ENCODE results near the gene KPNA6.
"Not testable (repeated sequence)": the region's sequence is repeated elsewhere in the genome, so short reads cannot be mapped to it uniquely, and the experiment has no call there.

Gene KPNA6

GRCh38 chr1:32143302-32143695, 35.4 kb downstream of the KPNA6 start:
- H3K36me3 Mint-ChIP-seq (ENCODE audit: low read depth); H3K27me3 Mint-ChIP-seq (ENCODE audit: low read depth); H3K4me3 Mint-ChIP-seq; H3K27ac Mint-ChIP-seq; H3K9me3 Mint-ChIP-seq: not testable (repeated sequence)
- H3K4me1 Mint-ChIP-seq (ENCODE audit: low read depth) = peaks cover 21% of the 10 kb centered on the region

GRCh38 chr1:32144033-32144432, 36.2 kb downstream of the KPNA6 start:
- Mint-ChIP-seq H3K27me3 (ENCODE audit: low read depth) (no peaks in the 10 kb centered on the region), H3K9me3 (peaks cover 3% of the 10 kb centered on the region), H3K36me3 (ENCODE audit: low read depth) (peaks cover 9% of the 10 kb centered on the region), H3K4me1 (ENCODE audit: low read depth) (peaks cover 15% of the 10 kb centered on the region), H3K27ac (no peak overlapping the region), H3K4me3 (no peak overlapping the region)

GRCh38 chr1:32147799-32148198, 39.9 kb downstream of the KPNA6 start:
- H3K27ac Mint-ChIP-seq; H3K9me3 Mint-ChIP-seq; H3K27me3 Mint-ChIP-seq (ENCODE audit: low read depth); H3K4me3 Mint-ChIP-seq: not testable (repeated sequence)
- Mint-ChIP-seq H3K4me1 (ENCODE audit: low read depth) (peaks cover 12% of the 10 kb centered on the region), H3K36me3 (ENCODE audit: low read depth) (peaks cover 16% of the 10 kb centered on the region)

GRCh38 chr1:32150847-32151246, 43.0 kb downstream of the KPNA6 start:
- no peak overlapping the region for H3K27ac Mint-ChIP-seq
- no peaks in the 10 kb centered on the region for H3K27me3 Mint-ChIP-seq (ENCODE audit: low read depth)
- peaks cover 17% of the 10 kb centered on the region for H3K36me3 Mint-ChIP-seq (ENCODE audit: low read depth)
- peaks cover 5% of the 10 kb centered on the region for H3K4me1 Mint-ChIP-seq (ENCODE audit: low read depth)
- H3K9me3 Mint-ChIP-seq = peaks cover 6% of the 10 kb centered on the region
- no peak overlapping the region for H3K4me3 Mint-ChIP-seq

GRCh38 chr1:32151319-32151787, 43.5 kb downstream of the KPNA6 start:
- Mint-ChIP-seq H3K4me3 (no peak overlapping the region), H3K36me3 (ENCODE audit: low read depth) (peaks cover 21% of the 10 kb centered on the region), H3K4me1 (ENCODE audit: low read depth) (peaks cover 5% of the 10 kb centered on the region), H3K9me3 (peaks cover 6% of the 10 kb centered on the region), H3K27me3 (ENCODE audit: low read depth) (no peaks in the 10 kb centered on the region), H3K27ac (no peak overlapping the region)

GRCh38 chr1:32159189-32159588, 51.3 kb downstream of the KPNA6 start:
- H3K27ac Mint-ChIP-seq = no peak overlapping the region
- no peak overlapping the region for H3K4me3 Mint-ChIP-seq
- H3K9me3 Mint-ChIP-seq = no peaks in the 10 kb centered on the region
- H3K27me3 Mint-ChIP-seq (ENCODE audit: low read depth) = no peaks in the 10 kb centered on the region
- H3K36me3 Mint-ChIP-seq (ENCODE audit: low read depth) = peaks cover 42% of the 10 kb centered on the region
- H3K4me1 Mint-ChIP-seq (ENCODE audit: low read depth) = peaks cover 6% of the 10 kb centered on the region

GRCh38 chr1:32163405-32163804, 55.5 kb downstream of the KPNA6 start:
- Mint-ChIP-seq H3K4me3 (no peak overlapping the region), H3K4me1 (ENCODE audit: low read depth) (peaks cover 5% of the 10 kb centered on the region), H3K36me3 (ENCODE audit: low read depth) (peaks cover 30% of the 10 kb centered on the region), H3K27ac (no peak overlapping the region), H3K27me3 (ENCODE audit: low read depth) (no peaks in the 10 kb centered on the region), H3K9me3 (no peaks in the 10 kb centered on the region)

GRCh38 chr1:32165633-32166032, 57.8 kb downstream of the KPNA6 start:
- H3K36me3 Mint-ChIP-seq (ENCODE audit: low read depth) = peaks cover 32% of the 10 kb centered on the region
- not testable (repeated sequence) for H3K27me3 Mint-ChIP-seq (ENCODE audit: low read depth); H3K27ac Mint-ChIP-seq; H3K4me1 Mint-ChIP-seq (ENCODE audit: low read depth); H3K4me3 Mint-ChIP-seq; H3K9me3 Mint-ChIP-seq

- no peak overlapping the region for H3K4me3 Mint-ChIP-seq
- peaks cover 40% of the 10 kb centered on the region for H3K36me3 Mint-ChIP-seq (ENCODE audit: low read depth)
- H3K27me3 Mint-ChIP-seq (ENCODE audit: low read depth) = no peaks in the 10 kb centered on the region
- peaks cover 11% of the 10 kb centered on the region for H3K4me1 Mint-ChIP-seq (ENCODE audit: low read depth)
- no peaks in the 10 kb centered on the region for H3K9me3 Mint-ChIP-seq
- no peak overlapping the region for H3K27ac Mint-ChIP-seq
Observed at GRCh38 chr1:32170991-32171390, 63.1 kb downstream of the KPNA6 start.

- peaks cover 37% of the 10 kb centered on the region for H3K36me3 Mint-ChIP-seq (ENCODE audit: low read depth)
- H3K27ac Mint-ChIP-seq = peak overlapping the region; percentile 14
- peaks cover 12% of the 10 kb centered on the region for H3K4me1 Mint-ChIP-seq (ENCODE audit: low read depth)
Observed at GRCh38 chr1:32172621-32173245, 64.9 kb downstream of the KPNA6 start.

GRCh38 chr1:32178380-32179192, 70.7 kb downstream of the KPNA6 start:
- peaks cover 30% of the 10 kb centered on the region for H3K36me3 Mint-ChIP-seq (ENCODE audit: low read depth)
- H3K27me3 Mint-ChIP-seq (ENCODE audit: low read depth) = no peaks in the 10 kb centered on the region

More at GRCh38 chr1:32172621-32173245, 64.9 kb downstream of the KPNA6 start:
- H3K4me3 Mint-ChIP-seq = no peak overlapping the region
- no peaks in the 10 kb centered on the region for H3K27me3 Mint-ChIP-seq (ENCODE audit: low read depth)
- no peaks in the 10 kb centered on the region for H3K9me3 Mint-ChIP-seq

GRCh38 chr1:32179193-32179442, 71.3 kb downstream of the KPNA6 start:
- Mint-ChIP-seq H3K4me3 (peak overlapping the region; percentile 92), H3K27ac (peak overlapping the region; percentile 97), H3K36me3 (ENCODE audit: low read depth) (peaks cover 33% of the 10 kb centered on the region), H3K9me3 (no peaks in the 10 kb centered on the region), H3K4me1 (ENCODE audit: low read depth) (peaks cover 23% of the 10 kb centered on the region), H3K27me3 (ENCODE audit: low read depth) (no peaks in the 10 kb centered on the region)

More at GRCh38 chr1:32178380-32179192, 70.7 kb downstream of the KPNA6 start:
- peaks cover 19% of the 10 kb centered on the region for H3K4me1 Mint-ChIP-seq (ENCODE audit: low read depth)
- peak overlapping the region; percentile 92 for H3K4me3 Mint-ChIP-seq
- peak overlapping the region; percentile 97 for H3K27ac Mint-ChIP-seq
- H3K9me3 Mint-ChIP-seq = no peaks in the 10 kb centered on the region

- Mint-ChIP-seq H3K4me3 (peak within 1 kb of the TSS; percentile 92), H3K36me3 (ENCODE audit: low read depth) (peaks cover 32% of the 10 kb centered on the region), H3K4me1 (ENCODE audit: low read depth) (peaks cover 27% of the 10 kb centered on the region), H3K9me3 (no peaks in the 10 kb centered on the region), H3K27ac (peak within 1 kb of the TSS; percentile 97), H3K27me3 (ENCODE audit: low read depth) (no peaks in the 10 kb centered on the region)
Observed at GRCh38 chr1:32179443-32180185, 71.8 kb downstream of the KPNA6 start, which contains the start of gene TXLNA. TXLNA (plus strand) TSS chr1:32179675; CDS start chr1:32180346, 671 bp downstream.

GRCh38 chr1:32180186-32181060, 72.6 kb downstream of the KPNA6 start:
- Mint-ChIP-seq H3K4me3 (peak overlapping the region; percentile 88), H3K4me1 (ENCODE audit: low read depth) (peaks cover 32% of the 10 kb centered on the region), H3K27ac (peak overlapping the region; percentile 82), H3K36me3 (ENCODE audit: low read depth) (peaks cover 37% of the 10 kb centered on the region), H3K9me3 (no peaks in the 10 kb centered on the region), H3K27me3 (ENCODE audit: low read depth) (no peaks in the 10 kb centered on the region)
